RWPE2 (cell line): ENCODE measurements around the gene PERCC1.

Source experiments
- ATAC-seq: fragments of 200-7000 bp; cut with Tn5 transposase; 3 replicates; pipeline ENCODE4 v1.9.1; 2021; ENCODE audit warnings: low read depth
- DNase-seq: peaks from one replicate; pipeline ENCODE4 v3.0.0-alpha.2; 2020; ENCODE audit warnings: low spot score
- H3K27ac ChIP-seq: fragments of 450-650 bp; 2 replicates; pipeline ENCODE4 v1.5.1; 2017; ENCODE audit warnings: mild to moderate bottlenecking; ENCODE audit not compliant: poor library complexity, severe bottlenecking
- H3K27me3 ChIP-seq: fragments of 250-450 bp; sonication (Bioruptor Pico); 2 replicates; pipeline ENCODE4 v1.5.1; 2021; ENCODE audit warnings: mild to moderate bottlenecking, moderate library complexity; ENCODE audit not compliant: insufficient read depth, poor library complexity, severe bottlenecking
- H3K36me3 ChIP-seq: fragments of 250-450 bp; sonication (Bioruptor Pico); 2 replicates; pipeline ENCODE4 v1.5.1; 2020; ENCODE audit warnings: low read depth, mild to moderate bottlenecking, moderate library complexity
- H3K4me1 ChIP-seq: fragments of 250-450 bp; sonication (Bioruptor Pico); 2 replicates; pipeline ENCODE4 v1.5.1; 2021; ENCODE audit warnings: mild to moderate bottlenecking, moderate library complexity; ENCODE audit not compliant: insufficient read depth, poor library complexity, severe bottlenecking
- H3K4me3 ChIP-seq: fragments of 250-450 bp; sonication (Bioruptor Pico); 2 replicates; pipeline ENCODE4 v1.5.1; 2021; ENCODE audit warnings: mild to moderate bottlenecking, moderate library complexity; ENCODE audit not compliant: severe bottlenecking
- H3K9me3 ChIP-seq: fragments of 250-450 bp; sonication (Bioruptor Pico); 2 replicates; pipeline ENCODE4 v1.5.1; 2021; ENCODE audit warnings: mild to moderate bottlenecking, moderate library complexity; ENCODE audit not compliant: severe bottlenecking
- CTCF ChIP-seq: fragments of 450-650 bp; IDR thresholded peaks from one replicate; pipeline ENCODE4 v1.5.1; 2017; ENCODE audit warnings: mild to moderate bottlenecking, moderate library complexity; ENCODE audit not compliant: poor library complexity, severe bottlenecking

Gene PERCC1

GRCh38 chr16:1435921-1436697 is 5.2 kb downstream of the PERCC1 start:
- Histone ChIP-seq H3K27ac (no peak overlapping the region), H3K36me3 (no peaks in the 10 kb centered on the region), H3K4me1 (no peaks in the 10 kb centered on the region), H3K27me3 (no peaks in the 10 kb centered on the region), H3K4me3 (no peak overlapping the region), H3K9me3 (no peaks in the 10 kb centered on the region)
- TF ChIP-seq CTCF: no peak
- no peak for DNase-seq
- no peak for ATAC-seq

- Histone ChIP-seq H3K27ac (no peak overlapping the region), H3K4me3 (no peak overlapping the region), H3K4me1 (no peaks in the 10 kb centered on the region), H3K36me3 (no peaks in the 10 kb centered on the region), H3K9me3 (no peaks in the 10 kb centered on the region), H3K27me3 (no peaks in the 10 kb centered on the region)
- no peak for TF ChIP-seq CTCF
- no peak for ATAC-seq
- no peak for DNase-seq
Measured at GRCh38 chr16:1436731-1437355, 6.0 kb downstream of the PERCC1 start.

GRCh38 chr16:1437606-1438005 is 6.7 kb downstream of the PERCC1 start:
- no peak for TF ChIP-seq CTCF
- H3K4me3 ChIP-seq: no peak overlapping the region
- no peak for DNase-seq
- no peaks in the 10 kb centered on the region for H3K4me1 ChIP-seq
- H3K27me3 ChIP-seq: no peaks in the 10 kb centered on the region
- no peaks in the 10 kb centered on the region for H3K9me3 ChIP-seq
- H3K27ac ChIP-seq: no peak overlapping the region
- H3K36me3 ChIP-seq: no peaks in the 10 kb centered on the region
- no peak for ATAC-seq

- DNase-seq: no peak
- TF ChIP-seq CTCF: no peak
- no peaks in the 10 kb centered on the region for H3K36me3 ChIP-seq
- no peaks in the 10 kb centered on the region for H3K4me1 ChIP-seq
- ATAC-seq: no peak
- no peaks in the 10 kb centered on the region for H3K9me3 ChIP-seq
- H3K4me3 ChIP-seq: no peak overlapping the region
- no peak overlapping the region for H3K27ac ChIP-seq
- no peaks in the 10 kb centered on the region for H3K27me3 ChIP-seq
Measured at GRCh38 chr16:1438229-1439057, 7.6 kb downstream of the PERCC1 start.
